GM12878 (cell line): ENCODE results near the gene BBS1. TPM values are rescaled to one million over a fixed set of nuclear protein-coding genes. Genes with fewer than 3 reads are reported as not detected.
A peak's percentile ranks its signal among the peaks of the same experiment; 100 is the strongest.

Experiments used
- ATAC-seq: fragments of 200-7000 bp; cut with Tn5 transposase; 3 replicates; pipeline ENCODE4 v1.9.1; 2020; ENCODE audit warnings: mild to moderate bottlenecking, moderate library complexity
- BruUV-seq: library from RNA; stranded (reverse); fragments of 400-500 nt; replicated peaks from 2 replicates; lab custom pipeline; 2021; lab: Mats Ljungman, UMichigan
- CTCF ChIA-PET: fragments of 300-600 bp; sonication (Branson Sonifier 250); formaldehyde crosslinking; extraction: SDS; loops from one replicate; lab custom pipeline; 2021; ENCODE audit warnings: inconsistent platforms; lab: Yijun Ruan, JAX
- POLR2A ChIA-PET: fragments of 350-600 bp; formaldehyde crosslinking; extraction: SDS; loops from one replicate; lab custom pipeline; 2021; ENCODE audit warnings: inconsistent platforms; lab: Charles Lee
- RAD21 ChIA-PET: fragments of 300-600 bp; sonication (Branson Sonifier 250); formaldehyde crosslinking; loops from one replicate; lab custom pipeline; 2023; ENCODE audit warnings: antibody characterized with exemption; ENCODE audit not compliant: unreplicated experiment; lab: Charles Lee
- SMC1A ChIA-PET: fragments of 300-600 bp; sonication (Branson Sonifier 250); formaldehyde crosslinking; loops from one replicate; lab custom pipeline; 2023; ENCODE audit not compliant: unreplicated experiment, uncharacterized antibody; lab: Charles Lee
- DNase-seq: peaks from one replicate; pipeline ENCODE4 v3.0.0-alpha.2; 2011; ENCODE audit warnings: low read depth, low spot score
- FAIRE-seq: peaks from 3 replicates; lab custom pipeline; 2011; peaks lifted over from hg19 to GRCh38; lab: Jason Lieb, UNC
- H2AFZ ChIP-seq: 2 replicates; pipeline ENCODE4 v1.6.0; 2011; ENCODE audit warnings: low read depth, low read length, control low read depth; ENCODE audit not compliant: control insufficient read depth
- H3K27ac ChIP-seq: 2 replicates; pipeline ENCODE4 v1.5.1; 2011; ENCODE audit warnings: control low read depth; ENCODE audit not compliant: control insufficient read depth, insufficient read depth
- H3K27me3 ChIP-seq, 2 experiments: replicated peaks in 1 of 2; 2 replicates each; pipeline versions ENCODE4 v1.6.0 to v1.6.1; 2011; ENCODE audit warnings: low read length in 1 of 2; ENCODE audit not compliant: control insufficient read depth in 2 of 2, insufficient read depth in 2 of 2
- H3K36me3 ChIP-seq, 2 experiments: 2 replicates each; pipeline ENCODE4 v1.5.1; 2011; ENCODE audit warnings: low read length in 1 of 2; ENCODE audit not compliant: control insufficient read depth in 2 of 2, insufficient read depth in 2 of 2
- H3K4me1 ChIP-seq: 2 replicates; pipeline ENCODE4 v1.6.1; 2011; ENCODE audit warnings: mild to moderate bottlenecking, low read length, moderate library complexity, mixed read lengths; ENCODE audit not compliant: control insufficient read depth, insufficient read depth
- H3K4me2 ChIP-seq: 2 replicates; pipeline ENCODE4 v1.6.0; 2011; ENCODE audit warnings: control low read depth; ENCODE audit not compliant: control insufficient read depth, insufficient read depth
- H3K4me3 ChIP-seq: fragments of 200-600 bp; sonication (generic); 2 replicates; pipeline ENCODE4 v1.5.1; 2016
- H3K79me2 ChIP-seq: 2 replicates; pipeline ENCODE4 v1.6.0; 2011; ENCODE audit warnings: low read length; ENCODE audit not compliant: control insufficient read depth, insufficient read depth
- H3K9ac ChIP-seq: 2 replicates; pipeline ENCODE4 v1.8.0; 2011; ENCODE audit warnings: low read length, control low read depth, mixed read lengths; ENCODE audit not compliant: control insufficient read depth, insufficient read depth
- H3K9me3 ChIP-seq: replicated peaks from 3 replicates; pipeline ENCODE4 v1.5.1; 2011; ENCODE audit warnings: mild to moderate bottlenecking, low read length; ENCODE audit not compliant: control insufficient read depth, insufficient read depth
- H4K20me1 ChIP-seq: 2 replicates; pipeline ENCODE4 v1.6.0; 2011; ENCODE audit not compliant: control insufficient read depth, insufficient read depth
- CBFB ChIP-seq: IDR thresholded peaks from 2 replicates; pipeline ENCODE4 v1.6.1; 2016; ENCODE audit warnings: antibody characterized with exemption, low read depth
- EP300 ChIP-seq, 2 experiments: fragments of 150-350 bp in 1 of 2; IDR thresholded peaks; 2 replicates each; pipeline ENCODE4 v1.6.1; 2011 to 2012; ENCODE audit warnings: low read depth in 2 of 2, low read length in 2 of 2, borderline replicate concordance in 1 of 2, improper control_type of control experiment in 1 of 2, inconsistent platforms in 1 of 2; ENCODE audit not compliant: control insufficient read depth in 1 of 2
- GABPA ChIP-seq: IDR thresholded peaks from 2 replicates; pipeline ENCODE4 v1.6.1; 2014; ENCODE audit warnings: antibody characterized with exemption, low read depth, mild to moderate bottlenecking, inconsistent platforms
- IRF4 ChIP-seq: IDR thresholded peaks from 2 replicates; pipeline ENCODE4 v1.6.1; 2011; ENCODE audit warnings: low read depth, low read length
- JUNB ChIP-seq: IDR thresholded peaks from 2 replicates; pipeline ENCODE4 v1.6.1; 2016; ENCODE audit warnings: antibody characterized with exemption, mild to moderate bottlenecking
- KDM1A ChIP-seq: fragments of 200-600 bp; sonication (generic); IDR thresholded peaks from 2 replicates; pipeline ENCODE4 v1.6.1; 2016; ENCODE audit warnings: borderline replicate concordance
- MAX ChIP-seq: IDR thresholded peaks from 2 replicates; pipeline ENCODE4 v1.6.1; 2012; ENCODE audit warnings: low read depth, low read length, improper control_type of control experiment
- MEF2A ChIP-seq: IDR thresholded peaks from 2 replicates; pipeline ENCODE4 v1.6.1; 2011; ENCODE audit warnings: low read depth, mild to moderate bottlenecking, low read length, moderate library complexity; ENCODE audit not compliant: insufficient read depth
- MEF2B ChIP-seq: fragments of 450-650 bp; IDR thresholded peaks from 2 replicates; pipeline ENCODE4 v1.6.1; 2018; ENCODE audit warnings: mild to moderate bottlenecking, moderate library complexity; ENCODE audit not compliant: partially characterized antibody, poor library complexity, severe bottlenecking
- NFYB ChIP-seq: IDR thresholded peaks from 2 replicates; pipeline ENCODE4 v1.6.1; 2011; ENCODE audit warnings: low read depth, mild to moderate bottlenecking, low read length, improper control_type of control experiment, moderate library complexity; ENCODE audit not compliant: insufficient read depth
- SIN3A ChIP-seq: IDR thresholded peaks from 2 replicates; pipeline ENCODE4 v1.6.1; 2012; ENCODE audit warnings: low read depth, low read length, improper control_type of control experiment
- SMARCA5 ChIP-seq: fragments of 450-650 bp; IDR thresholded peaks from 2 replicates; pipeline ENCODE4 v1.6.1; 2017; ENCODE audit warnings: mild to moderate bottlenecking
- SP1 ChIP-seq: IDR thresholded peaks from one replicate; pipeline ENCODE4 v1.6.1; 2011; ENCODE audit warnings: low read depth, low read length
- SUPT20H ChIP-seq: IDR thresholded peaks from 2 replicates; pipeline ENCODE4 v1.6.1; 2011; ENCODE audit warnings: low read depth, mild to moderate bottlenecking, low read length, moderate library complexity, borderline replicate concordance; ENCODE audit not compliant: control insufficient read depth
- TAF1 ChIP-seq: IDR thresholded peaks from 2 replicates; pipeline ENCODE4 v1.6.1; 2011; ENCODE audit warnings: mild to moderate bottlenecking, low read depth, low read length, borderline replicate concordance
- YBX1 ChIP-seq: fragments of 450-650 bp; IDR thresholded peaks from 2 replicates; pipeline ENCODE4 v1.6.1; 2016; ENCODE audit warnings: antibody characterized with exemption
- ZNF274 ChIP-seq: IDR thresholded peaks from one replicate; pipeline ENCODE4 v1.8.0; 2011; ENCODE audit not compliant: insufficient read length, insufficient read depth
- WGBS: methylation state at CpG from one replicate; pipeline ENCODE4 v1.1.6; 2016; ENCODE audit warnings: low lambda C conversion rate; ENCODE audit not compliant: insufficient replicate concordance, insufficient coverage; ENCODE audit errors: missing lambda C conversion rate; 5-methylcytosine and 5-hydroxymethylcytosine counted together
- in situ Hi-C: fragments of 300-500 bp; cut with MboI; formaldehyde crosslinking; loops from 9 replicates; pipeline ENCODE4 v1.14.3; 2018; ENCODE audit warnings: mixed read lengths
- intact Hi-C: fragments of 100-400 bp; cut with micrococcal nuclease; formaldehyde crosslinking; loops from one replicate; pipeline ENCODE4 v1.14.2; 2022; ENCODE audit not compliant: unreplicated experiment
- polyA plus RNA-seq, 11 experiments: library from polyadenylated mRNA; depleted of rRNA in 4 of 11; unstranded in 6 of 11; stranded (reverse) in 5 of 11; fragments of >200 nt; fragmentation: Nextera tagmentation in 4 of 11; fragmentation: Illumina TruSeq in 1 of 11; extraction: Ambion mirVana in 4 of 11; extraction: Trizol in 1 of 11; gene quantifications; 1 replicate in 1 of 11; 2 replicates in 10 of 11; pipeline versions ENCODE4 v1.2.1 to v1.2.3, GENCODE V29; 2011 to 2016; ENCODE audit warnings: inconsistent platforms in 2 of 11, missing spikeins in 2 of 11, low read depth in 1 of 11
- total RNA-seq, 4 experiments: library from RNA; depleted of rRNA in 3 of 4; stranded (reverse); fragments of >200 nt in 3 of 4; fragmentation: Illumina TruSeq in 1 of 4; extraction: Trizol in 1 of 4; gene quantifications; 2 replicates each; pipeline versions ENCODE4 v1.2.1 to v1.2.3, GENCODE V29; 2013 to 2021
- TF ChIP-seq, protein P1 (sequence below): fragments of 150-350 bp; IDR thresholded peaks from 2 replicates; pipeline ENCODE4 v1.6.1; 2014; ENCODE audit warnings: mild to moderate bottlenecking, low read depth, low read length
- TF ChIP-seq, protein P2 (sequence below): IDR thresholded peaks from 2 replicates; pipeline ENCODE4 v1.6.1; 2011; ENCODE audit warnings: low read depth, mild to moderate bottlenecking, low read length, moderate library complexity, borderline replicate concordance; ENCODE audit errors: extremely low read depth
- TF ChIP-seq, protein P3 (sequence below): fragments of 450-650 bp; IDR thresholded peaks from 2 replicates; pipeline ENCODE4 v1.6.1; 2016; ENCODE audit warnings: mild to moderate bottlenecking

The BBS1 gene
- total and polyA plus RNA-seq, 10 of the 15 experiments (the other 5 are each of a cell fraction or from before 2014, with no cell fraction given), result 2.5 to 14.7 (median 8.7) TPM

- intact Hi-C loops (loop anchor here (1.0 kb wide), 1 partner anchor 131 kb away; no protein-coding TSS in a partner anchor), in situ Hi-C loops (no loop called here)
- Histone ChIP-seq H3K4me1 (peaks cover 10% of the 10 kb centered on the region), H3K4me3 (peak overlapping the region; percentile 86), H3K9ac (no peak overlapping the region), H3K27ac (no peak overlapping the region), H3K36me3 (no peaks in the 10 kb centered on the region; a peak in 1 of 4 replicates), H3K4me2 (peak overlapping the region; percentile 97; the same call in 1 of the 2 replicates), H3K79me2 (peaks cover 2% of the 10 kb centered on the region), H3K9me3 (no peaks in the 10 kb centered on the region), H3K27me3 (no peaks in the 10 kb centered on the region), H4K20me1 (no peaks in the 10 kb centered on the region), H2AFZ (no peak overlapping the region)
- TF ChIP-seq KDM1A (no peak), MEF2B (no peak), TAF1 (no peak), CBFB (no peak), IRF4 (no peak), GABPA (no peak), MEF2A (no peak), ZNF274 (no peak), SUPT20H (no peak), SP1 (no peak), YBX1 (no peak), SIN3A (no peak), MAX (no peak), EP300 (IDR thresholded peaks at IDR 0.05; ENCODE audit: borderline replicate concordance in 1 of 2, control insufficient read depth in 1 of 2, low read depth in 2 of 2, low read length in 2 of 2) (no peak), JUNB (no peak), NFYB (no peak), SMARCA5 (no peak)
- TF ChIP-seq, protein P1, sequence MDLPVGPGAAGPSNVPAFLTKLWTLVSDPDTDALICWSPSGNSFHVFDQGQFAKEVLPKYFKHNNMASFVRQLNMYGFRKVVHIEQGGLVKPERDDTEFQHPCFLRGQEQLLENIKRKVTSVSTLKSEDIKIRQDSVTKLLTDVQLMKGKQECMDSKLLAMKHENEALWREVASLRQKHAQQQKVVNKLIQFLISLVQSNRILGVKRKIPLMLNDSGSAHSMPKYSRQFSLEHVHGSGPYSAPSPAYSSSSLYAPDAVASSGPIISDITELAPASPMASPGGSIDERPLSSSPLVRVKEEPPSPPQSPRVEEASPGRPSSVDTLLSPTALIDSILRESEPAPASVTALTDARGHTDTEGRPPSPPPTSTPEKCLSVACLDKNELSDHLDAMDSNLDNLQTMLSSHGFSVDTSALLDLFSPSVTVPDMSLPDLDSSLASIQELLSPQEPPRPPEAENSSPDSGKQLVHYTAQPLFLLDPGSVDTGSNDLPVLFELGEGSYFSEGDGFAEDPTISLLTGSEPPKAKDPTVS, result no peak
- TF ChIP-seq, protein P2, sequence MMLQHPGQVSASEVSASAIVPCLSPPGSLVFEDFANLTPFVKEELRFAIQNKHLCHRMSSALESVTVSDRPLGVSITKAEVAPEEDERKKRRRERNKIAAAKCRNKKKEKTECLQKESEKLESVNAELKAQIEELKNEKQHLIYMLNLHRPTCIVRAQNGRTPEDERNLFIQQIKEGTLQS, result no peak
- TF ChIP-seq, protein P3, sequence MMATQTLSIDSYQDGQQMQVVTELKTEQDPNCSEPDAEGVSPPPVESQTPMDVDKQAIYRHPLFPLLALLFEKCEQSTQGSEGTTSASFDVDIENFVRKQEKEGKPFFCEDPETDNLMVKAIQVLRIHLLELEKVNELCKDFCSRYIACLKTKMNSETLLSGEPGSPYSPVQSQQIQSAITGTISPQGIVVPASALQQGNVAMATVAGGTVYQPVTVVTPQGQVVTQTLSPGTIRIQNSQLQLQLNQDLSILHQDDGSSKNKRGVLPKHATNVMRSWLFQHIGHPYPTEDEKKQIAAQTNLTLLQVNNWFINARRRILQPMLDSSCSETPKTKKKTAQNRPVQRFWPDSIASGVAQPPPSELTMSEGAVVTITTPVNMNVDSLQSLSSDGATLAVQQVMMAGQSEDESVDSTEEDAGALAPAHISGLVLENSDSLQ, result no peak
- ChIA-PET RAD21 (interaction anchor here (2.3 to 2.9 kb wide), 2 partner anchors 91 to 131 kb away, joined by 11 to 37 read pairs; partner anchors contain the start of genes RBM4 and RBM4B), CTCF (interaction anchor here (1.0 to 4.3 kb wide), 2 partner anchors 69 to 131 kb away, joined by 3 to 32 read pairs; partner anchors contain the start of genes RBM14 and RBM4B), SMC1A (interaction anchor here (1.2 to 5.6 kb wide), 4 partner anchors 10 to 131 kb away, joined by 3 to 37 read pairs (median 5); partner anchors contain the start of gene RBM4B), POLR2A (interaction anchor here (1.2 to 4.0 kb wide), 3 partner anchors 70 to 131 kb away, joined by 6 to 26 read pairs (median 9); partner anchors contain the start of genes RBM14 and RBM4B)
- BruUV-seq, result no TSS peak
- no peak for DNase-seq
- FAIRE-seq, result no peak
- peak; percentile 3; the same call in 1 of the 3 replicates for ATAC-seq
- WGBS, result 17% methylated on average over 16 of the region's 18 CpGs
These were observed 36.7 kb downstream of the BBS1 start for GRCh38 chr11:66546966-66547661.
